ENCODE results near the gene MYBBP1A. TPM values are rescaled to one million over a fixed set of nuclear protein-coding genes. Genes with fewer than 3 reads are reported as not detected.

MYBBP1A gene
- total RNA-seq, 1 experiment from 2014 or later, result 130 TPM

DNA sequence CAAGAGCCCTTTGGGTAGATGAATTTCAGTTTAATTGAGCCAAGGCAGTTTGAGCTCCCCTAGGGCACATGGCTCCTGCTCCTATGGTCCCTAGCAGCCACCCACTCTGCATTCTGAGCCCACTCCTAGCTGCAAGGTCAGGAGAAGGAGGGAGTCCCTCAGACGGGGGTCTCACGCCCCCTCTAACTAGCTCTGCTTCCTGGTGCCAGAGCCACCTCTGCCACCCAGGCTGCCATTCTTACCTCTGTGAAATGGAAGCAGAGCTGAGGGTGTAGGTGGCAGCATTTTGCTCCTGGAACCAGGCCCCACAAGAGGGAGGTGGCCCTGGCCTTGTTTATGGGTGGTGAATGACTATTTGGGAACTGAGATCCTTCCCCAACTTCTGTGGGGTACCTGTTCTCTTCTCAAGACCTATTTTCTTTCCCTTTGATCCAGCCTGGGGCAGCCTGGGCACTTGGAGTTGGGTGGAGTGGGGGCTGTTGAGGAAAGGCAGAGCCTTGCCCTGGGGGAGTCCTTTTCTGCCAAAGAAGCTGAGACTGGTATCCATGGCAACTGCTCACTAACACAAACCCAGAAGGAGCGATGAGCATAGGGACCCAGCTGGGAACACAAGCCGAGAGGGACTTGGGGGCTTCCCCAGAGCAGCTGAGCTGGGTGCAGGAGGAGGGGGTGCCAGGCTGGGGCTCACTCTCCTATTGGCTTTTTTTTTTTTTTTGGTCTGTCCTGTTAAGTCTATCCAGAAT is 51.7 kb downstream of the MYBBP1A start:
- ChIA-PET RAD21 (ENCODE audit: low non-redundant PET in 1 of 2, low total read pairs in 2 of 2, uncharacterized antibody in 2 of 2, unreplicated experiment in 2 of 2) (no interaction called here), CTCF (no interaction called here), POLR2A (no interaction called here)
- Histone ChIP-seq H3K27ac (ENCODE audit: low read depth, low read length) (no peak overlapping the region), H2AFZ (ENCODE audit: low read depth, low read length, poor library complexity, severe bottlenecking) (no peak overlapping the region), H4K20me1 (ENCODE audit: insufficient read depth) (no peaks in the 10 kb centered on the region), H3K9me2 (ENCODE audit: insufficient read depth) (no peaks in the 10 kb centered on the region), H3K79me2 (ENCODE audit: insufficient read depth, low read length) (no peaks in the 10 kb centered on the region), H3K4me2 (ENCODE audit: low read length) (no peak overlapping the region), H3K36me3 (ENCODE audit: control insufficient read depth in 1 of 2, insufficient read depth in 2 of 2, low read length in 2 of 2) (no peaks in the 10 kb centered on the region), H3K9me3 (ENCODE audit: control insufficient read depth in 1 of 2, insufficient read depth in 1 of 2, low read depth in 1 of 2, low read length in 2 of 2) (no peaks in the 10 kb centered on the region), H3K4me1 (ENCODE audit: control insufficient read depth in 1 of 2, insufficient read depth in 2 of 2, low read length in 2 of 2) (peaks cover 4 to 32% of the 10 kb centered on the region in 2 experiments; a peak in 3 of 4 replicates), H3K4me3 (replicated peaks in 1 of 2; ENCODE audit: low read depth in 1 of 2, low read length in 2 of 2) (no peak overlapping the region), H3K27me3 (ENCODE audit: insufficient read depth, low read length) (no peaks in the 10 kb centered on the region), H3K9ac (ENCODE audit: low read length) (no peak overlapping the region)
- intact Hi-C loops (cut with micrococcal nuclease), result no loop called here
- ATAC-seq (no peak), DNase-seq (ENCODE audit: low read depth, low spot score) (no peak)
- TF ChIP-seq ELF1 (IDR thresholded peaks at IDR 0.05; ENCODE audit: borderline replicate concordance, low read depth), result no peak
- no peak for TF ChIP-seq MAX (IDR thresholded peaks at IDR 0.05)
- TF ChIP-seq SIN3A (IDR thresholded peaks at IDR 0.05; ENCODE audit: low read depth), result no peak
- TF ChIP-seq EZH2 (IDR thresholded peaks at IDR 0.05), result no peak
- TF ChIP-seq, protein P1, sequence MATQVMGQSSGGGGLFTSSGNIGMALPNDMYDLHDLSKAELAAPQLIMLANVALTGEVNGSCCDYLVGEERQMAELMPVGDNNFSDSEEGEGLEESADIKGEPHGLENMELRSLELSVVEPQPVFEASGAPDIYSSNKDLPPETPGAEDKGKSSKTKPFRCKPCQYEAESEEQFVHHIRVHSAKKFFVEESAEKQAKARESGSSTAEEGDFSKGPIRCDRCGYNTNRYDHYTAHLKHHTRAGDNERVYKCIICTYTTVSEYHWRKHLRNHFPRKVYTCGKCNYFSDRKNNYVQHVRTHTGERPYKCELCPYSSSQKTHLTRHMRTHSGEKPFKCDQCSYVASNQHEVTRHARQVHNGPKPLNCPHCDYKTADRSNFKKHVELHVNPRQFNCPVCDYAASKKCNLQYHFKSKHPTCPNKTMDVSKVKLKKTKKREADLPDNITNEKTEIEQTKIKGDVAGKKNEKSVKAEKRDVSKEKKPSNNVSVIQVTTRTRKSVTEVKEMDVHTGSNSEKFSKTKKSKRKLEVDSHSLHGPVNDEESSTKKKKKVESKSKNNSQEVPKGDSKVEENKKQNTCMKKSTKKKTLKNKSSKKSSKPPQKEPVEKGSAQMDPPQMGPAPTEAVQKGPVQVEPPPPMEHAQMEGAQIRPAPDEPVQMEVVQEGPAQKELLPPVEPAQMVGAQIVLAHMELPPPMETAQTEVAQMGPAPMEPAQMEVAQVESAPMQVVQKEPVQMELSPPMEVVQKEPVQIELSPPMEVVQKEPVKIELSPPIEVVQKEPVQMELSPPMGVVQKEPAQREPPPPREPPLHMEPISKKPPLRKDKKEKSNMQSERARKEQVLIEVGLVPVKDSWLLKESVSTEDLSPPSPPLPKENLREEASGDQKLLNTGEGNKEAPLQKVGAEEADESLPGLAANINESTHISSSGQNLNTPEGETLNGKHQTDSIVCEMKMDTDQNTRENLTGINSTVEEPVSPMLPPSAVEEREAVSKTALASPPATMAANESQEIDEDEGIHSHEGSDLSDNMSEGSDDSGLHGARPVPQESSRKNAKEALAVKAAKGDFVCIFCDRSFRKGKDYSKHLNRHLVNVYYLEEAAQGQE (IDR thresholded peaks at IDR 0.05; ENCODE audit: low read depth), result no peak
- TF ChIP-seq POLR2AphosphoS5 (IDR thresholded peaks at IDR 0.05; ENCODE audit: low read depth, low read length), result no peak
- TF ChIP-seq POLR2A (IDR thresholded peaks at IDR 0.05; ENCODE audit: borderline replicate concordance, extremely low read depth, insufficient read depth, insufficient read length), result no peak
- no TSS peak for BruUV-seq (replicated peaks)
